Measurements from ENCODE around the gene HOXA4. TPM values are rescaled to one million over a fixed set of nuclear protein-coding genes. Genes with fewer than 3 reads are reported as not detected.

HOXA4 gene
- total and polyA plus RNA-seq, 10 of the 15 experiments (the other 5 are each of a cell fraction or from before 2014, with no cell fraction given), result 0.07 TPM; not detected in 9

- TF ChIP-seq BHLHE40 (IDR thresholded peaks at IDR 0.05; ENCODE audit: borderline replicate concordance in 1 of 2, low read depth in 2 of 2, low read length in 1 of 2) (peak in 1 of 2 experiments; percentile 15; a peak in 1 of 4 replicates), EP300 (IDR thresholded peaks at IDR 0.05; ENCODE audit: borderline replicate concordance in 1 of 2, control insufficient read depth in 1 of 2, low read depth in 2 of 2, low read length in 2 of 2) (peak in 1 of 2 experiments; percentile 55; a peak in 1 of 4 replicates), IRF4 (IDR thresholded peaks at IDR 0.05; ENCODE audit: low read depth, low read length) (no peak), MEF2A (IDR thresholded peaks at IDR 0.05; ENCODE audit: insufficient read depth, low read depth, low read length) (no peak), DPF2 (IDR thresholded peaks at IDR 0.05) (peak; percentile 20; the same call in 1 of the 2 replicates), CBX5 (IDR thresholded peaks at IDR 0.05; ENCODE audit: low read depth) (0 out of 2 replicates have a peak, but pooled peaks have one; percentile 33), RUNX3 (IDR thresholded peaks at IDR 0.05; ENCODE audit: low read length) (peak; percentile 83), STAT1 (conservative IDR thresholded peaks at IDR 0.05) (no peak), SKIL (IDR thresholded peaks at IDR 0.05; ENCODE audit: low read depth, poor library complexity, severe bottlenecking) (peak; percentile 31), CEBPB (IDR thresholded peaks at IDR 0.05; ENCODE audit: borderline replicate concordance in 1 of 2, low read depth in 2 of 2, low read length in 2 of 2) (no peak), ETV6 (conservative IDR thresholded peaks at IDR 0.05 in 1 of 2, IDR thresholded peaks at IDR 0.05 in 1 of 2; ENCODE audit: borderline replicate concordance in 1 of 2, low read depth in 1 of 2) (no peak), GATAD2B (conservative IDR thresholded peaks at IDR 0.05; ENCODE audit: low read depth) (no peak), CHD4 (IDR thresholded peaks at IDR 0.05) (no peak), ATF7 (IDR thresholded peaks at IDR 0.05; ENCODE audit: low read depth) (peak; percentile 63; the same call in 1 of the 2 replicates), POLR2AphosphoS5 (IDR thresholded peaks at IDR 0.05; ENCODE audit: low read length) (no peak), STAT3 (IDR thresholded peaks at IDR 0.05; ENCODE audit: low read depth, low read length) (no peak), SMARCA5 (IDR thresholded peaks at IDR 0.05) (no peak), PAX8 (IDR thresholded peaks at IDR 0.05) (no peak)
- TF ChIP-seq, protein P1, sequence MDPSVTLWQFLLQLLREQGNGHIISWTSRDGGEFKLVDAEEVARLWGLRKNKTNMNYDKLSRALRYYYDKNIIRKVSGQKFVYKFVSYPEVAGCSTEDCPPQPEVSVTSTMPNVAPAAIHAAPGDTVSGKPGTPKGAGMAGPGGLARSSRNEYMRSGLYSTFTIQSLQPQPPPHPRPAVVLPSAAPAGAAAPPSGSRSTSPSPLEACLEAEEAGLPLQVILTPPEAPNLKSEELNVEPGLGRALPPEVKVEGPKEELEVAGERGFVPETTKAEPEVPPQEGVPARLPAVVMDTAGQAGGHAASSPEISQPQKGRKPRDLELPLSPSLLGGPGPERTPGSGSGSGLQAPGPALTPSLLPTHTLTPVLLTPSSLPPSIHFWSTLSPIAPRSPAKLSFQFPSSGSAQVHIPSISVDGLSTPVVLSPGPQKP (IDR thresholded peaks at IDR 0.05; ENCODE audit: low read depth, low read length), result no peak
Observed at GRCh38 chr7:27134392-27134791, 3.8 kb upstream of the HOXA4 start (continued).
